Mesothelial cell of epicardium (in vitro differentiated cells): ENCODE measurements around the gene SCYL2. TPM values are rescaled to one million over a fixed set of nuclear protein-coding genes. Genes with fewer than 3 reads are reported as not detected.
"Not testable (repeated sequence)": the region's sequence is repeated elsewhere in the genome, so short reads cannot be mapped to it uniquely, and the experiment has no call there.

Source experiments
- DNase-seq, 2 experiments: peaks; one replicate each; pipeline ENCODE4 v3.0.0; 2021; ENCODE audit warnings: low spot score in 2 of 2; ENCODE audit not compliant: unreplicated experiment in 2 of 2
- H3K27ac Mint-ChIP-seq: 2 replicates; pipeline ENCODE4 v1.8.0; 2021; ENCODE audit warnings: mixed read lengths
- H3K27me3 Mint-ChIP-seq: 2 replicates; pipeline ENCODE4 v1.8.0; 2021; ENCODE audit warnings: low read depth, mixed read lengths
- H3K36me3 Mint-ChIP-seq: 2 replicates; pipeline ENCODE4 v1.8.0; 2021; ENCODE audit warnings: mixed read lengths
- H3K4me1 Mint-ChIP-seq: 2 replicates; pipeline ENCODE4 v1.8.0; 2021; ENCODE audit warnings: mixed read lengths
- H3K4me3 Mint-ChIP-seq: 2 replicates; pipeline ENCODE4 v1.8.0; 2021; ENCODE audit warnings: mild to moderate bottlenecking, moderate library complexity, mixed read lengths
- H3K9me3 Mint-ChIP-seq: 2 replicates; pipeline ENCODE4 v1.8.0; 2021; ENCODE audit warnings: mixed read lengths
- CTCF ChIP-seq: fragments of 200-600 bp; sonication (generic); IDR thresholded peaks from one replicate; pipeline ENCODE4 v1.5.0; 2021; ENCODE audit warnings: antibody characterized with exemption; ENCODE audit not compliant: unreplicated experiment
- total RNA-seq: library from RNA; stranded (reverse); gene quantifications from 3 replicates; pipeline ENCODE4 v1.2.1, GENCODE V29; 2021

Gene SCYL2
- total RNA-seq, 1 donor from 2014 or later = 55.5 TPM

- H3K4me1 Mint-ChIP-seq = no peaks in the 10 kb centered on the region
- DNase-seq = no peak
- peaks cover 42% of the 10 kb centered on the region for H3K36me3 Mint-ChIP-seq
- no peak overlapping the region for H3K4me3 Mint-ChIP-seq
- no peak for TF ChIP-seq CTCF
- peaks cover 16% of the 10 kb centered on the region for H3K9me3 Mint-ChIP-seq
- no peaks in the 10 kb centered on the region for H3K27me3 Mint-ChIP-seq
- H3K27ac Mint-ChIP-seq = peak overlapping the region; percentile 16
Observed at GRCh38 chr12:100295764-100296555, 29.0 kb downstream of the SCYL2 start.

GRCh38 chr12:100302081-100302480 lies 35.1 kb downstream of the SCYL2 start:
- Mint-ChIP-seq H3K4me3 (no peak overlapping the region), H3K4me1 (no peaks in the 10 kb centered on the region), H3K27ac (no peak overlapping the region), H3K36me3 (peaks cover 81% of the 10 kb centered on the region), H3K27me3 (no peaks in the 10 kb centered on the region), H3K9me3 (peaks cover 63% of the 10 kb centered on the region)
- DNase-seq = no peak
- no peak for TF ChIP-seq CTCF

GRCh38 chr12:100303831-100304230 lies 36.9 kb downstream of the SCYL2 start:
- H3K36me3 Mint-ChIP-seq = peaks cover 86% of the 10 kb centered on the region
- no peak overlapping the region for H3K27ac Mint-ChIP-seq
- no peaks in the 10 kb centered on the region for H3K27me3 Mint-ChIP-seq
- DNase-seq = no peak
- H3K4me3 Mint-ChIP-seq = no peak overlapping the region
- peaks cover 71% of the 10 kb centered on the region for H3K9me3 Mint-ChIP-seq
- H3K4me1 Mint-ChIP-seq = no peaks in the 10 kb centered on the region
- no peak for TF ChIP-seq CTCF

GRCh38 chr12:100304334-100304733 lies 37.4 kb downstream of the SCYL2 start:
- not testable (repeated sequence) for H3K4me1 Mint-ChIP-seq, DNase-seq, H3K4me3 Mint-ChIP-seq, H3K27ac Mint-ChIP-seq, H3K27me3 Mint-ChIP-seq
- H3K9me3 Mint-ChIP-seq = peaks cover 73% of the 10 kb centered on the region
- peaks cover 85% of the 10 kb centered on the region for H3K36me3 Mint-ChIP-seq

- not testable (repeated sequence) for H3K27ac Mint-ChIP-seq, H3K27me3 Mint-ChIP-seq, H3K4me1 Mint-ChIP-seq, H3K4me3 Mint-ChIP-seq, DNase-seq
- H3K36me3 Mint-ChIP-seq = peaks cover 59% of the 10 kb centered on the region
- H3K9me3 Mint-ChIP-seq = peaks cover 37% of the 10 kb centered on the region
Observed at GRCh38 chr12:100308138-100308537, 41.2 kb downstream of the SCYL2 start.

GRCh38 chr12:100311317-100311716 lies 44.3 kb downstream of the SCYL2 start:
- no peaks in the 10 kb centered on the region for H3K4me1 Mint-ChIP-seq
- no peak overlapping the region for H3K27ac Mint-ChIP-seq
- H3K36me3 Mint-ChIP-seq = peaks cover 37% of the 10 kb centered on the region
- H3K9me3 Mint-ChIP-seq = peaks cover 19% of the 10 kb centered on the region
- H3K4me3 Mint-ChIP-seq = no peak overlapping the region
- TF ChIP-seq CTCF = no peak
- DNase-seq = no peak
- no peaks in the 10 kb centered on the region for H3K27me3 Mint-ChIP-seq
